Suprapubic skin (tissue), 4 donors: ENCODE results near the gene ZNF496. TPM values are rescaled to one million over a fixed set of nuclear protein-coding genes. Genes with fewer than 3 reads are reported as not detected.
"Not testable (repeated sequence)": the region's sequence is repeated elsewhere in the genome, so short reads cannot be mapped to it uniquely, and the experiment has no call there.

ENCODE experiments used
- DNase-seq, 2 donors: peaks; one replicate each; pipeline ENCODE4 v3.0.0-alpha.2; 2019; ENCODE audit warnings: low spot score in 2 of 2
- H3K27ac ChIP-seq: fragments of 200-600 bp; sonication (generic); one replicate; pipeline ENCODE4 v1.5.1; 2019
- H3K27me3 ChIP-seq: fragments of 200-600 bp; sonication (generic); one replicate; pipeline ENCODE4 v1.5.1; 2019
- H3K36me3 ChIP-seq: fragments of 200-600 bp; sonication (generic); one replicate; pipeline ENCODE4 v1.5.1; 2019
- H3K4me1 ChIP-seq: fragments of 200-600 bp; sonication (generic); one replicate; pipeline ENCODE4 v1.5.1; 2019
- H3K4me3 ChIP-seq: fragments of 200-600 bp; sonication (generic); one replicate; pipeline ENCODE4 v1.5.1; 2019; ENCODE audit warnings: mild to moderate bottlenecking
- H3K9me3 ChIP-seq: fragments of 200-600 bp; sonication (generic); one replicate; pipeline ENCODE4 v1.5.1; 2019
- EP300 ChIP-seq: sonication (generic); formaldehyde crosslinking; IDR thresholded peaks from one replicate; pipeline ENCODE4 v1.6.1; 2017; ENCODE audit warnings: antibody characterized with exemption
- POLR2A ChIP-seq, 2 donors: fragments of 450-650 bp; IDR thresholded peaks; one replicate each; pipeline ENCODE4 v1.6.1; 2017; ENCODE audit warnings: antibody characterized with exemption in 2 of 2, mild to moderate bottlenecking in 2 of 2, moderate library complexity in 2 of 2
- POLR2AphosphoS5 ChIP-seq, 3 donors: sonication (generic); formaldehyde crosslinking; IDR thresholded peaks; one replicate each; pipeline ENCODE4 v1.6.1; 2017; ENCODE audit warnings: antibody characterized with exemption in 3 of 3
- WGBS: methylation state at CpG from one replicate; pipeline ENCODE4 v1.1.5; 2018; 5-methylcytosine and 5-hydroxymethylcytosine counted together
- total RNA-seq, 4 donors: library from RNA; depleted of rRNA; stranded (reverse); fragments of >200 nt; gene quantifications; one replicate each; pipeline ENCODE4 v1.1.0, GENCODE V29; 2016
- TF ChIP-seq, protein P1 (sequence below), 2 donors: fragments of 200-600 bp in 1 of 2; fragments of 450-650 bp in 1 of 2; sonication (generic) in 1 of 2; IDR thresholded peaks; one replicate each; pipeline ENCODE4 v1.5.1; 2016 to 2019; ENCODE audit warnings: antibody characterized with exemption in 2 of 2, mild to moderate bottlenecking in 1 of 2, moderate library complexity in 1 of 2

The ZNF496 gene
- total RNA-seq, 4 donors from 2014 or later, result 17.5 to 45.7 (median 21.2) TPM

DNA sequence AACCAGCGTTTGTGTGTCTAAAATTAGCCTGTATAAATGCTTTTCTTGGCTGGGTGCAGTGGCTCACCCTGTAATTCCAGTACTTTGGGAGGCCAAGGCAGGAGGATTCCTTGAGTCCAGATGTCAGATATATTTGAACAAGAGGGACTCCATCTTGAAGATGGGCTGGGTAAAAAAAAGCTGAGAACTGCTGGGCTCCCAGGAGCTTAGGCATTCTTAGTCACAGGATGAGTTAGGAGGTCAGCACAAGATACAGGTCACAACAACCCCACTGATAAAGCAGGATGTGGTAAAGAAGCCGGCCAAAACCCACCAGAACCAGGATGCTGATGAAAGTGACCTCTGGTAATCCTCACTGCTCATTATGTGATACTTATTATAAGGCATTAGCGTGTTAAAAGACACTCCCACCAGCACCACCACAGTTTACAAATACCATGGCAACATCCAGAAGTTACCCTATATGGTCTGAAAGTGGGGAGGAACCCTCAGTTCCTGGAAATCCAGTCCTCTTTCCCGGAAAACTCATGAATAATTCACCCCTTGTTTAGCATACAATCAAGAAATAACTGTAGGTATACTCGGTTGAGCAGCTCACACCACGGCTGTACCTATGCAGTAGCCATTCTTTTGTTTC, 36.2 kb upstream of the ZNF496 start:
- no peak overlapping the region for H3K4me3 ChIP-seq
- H3K4me1 ChIP-seq, result peaks cover 5% of the 10 kb centered on the region
- H3K27me3 ChIP-seq, result no peaks in the 10 kb centered on the region
- no peak overlapping the region for H3K27ac ChIP-seq
- H3K36me3 ChIP-seq, result no peaks in the 10 kb centered on the region
- DNase-seq, result no peak
- WGBS, result 55% methylated on average over 6 of the region's 6 CpGs
- TF ChIP-seq EP300, result no peak
- TF ChIP-seq, protein P1, sequence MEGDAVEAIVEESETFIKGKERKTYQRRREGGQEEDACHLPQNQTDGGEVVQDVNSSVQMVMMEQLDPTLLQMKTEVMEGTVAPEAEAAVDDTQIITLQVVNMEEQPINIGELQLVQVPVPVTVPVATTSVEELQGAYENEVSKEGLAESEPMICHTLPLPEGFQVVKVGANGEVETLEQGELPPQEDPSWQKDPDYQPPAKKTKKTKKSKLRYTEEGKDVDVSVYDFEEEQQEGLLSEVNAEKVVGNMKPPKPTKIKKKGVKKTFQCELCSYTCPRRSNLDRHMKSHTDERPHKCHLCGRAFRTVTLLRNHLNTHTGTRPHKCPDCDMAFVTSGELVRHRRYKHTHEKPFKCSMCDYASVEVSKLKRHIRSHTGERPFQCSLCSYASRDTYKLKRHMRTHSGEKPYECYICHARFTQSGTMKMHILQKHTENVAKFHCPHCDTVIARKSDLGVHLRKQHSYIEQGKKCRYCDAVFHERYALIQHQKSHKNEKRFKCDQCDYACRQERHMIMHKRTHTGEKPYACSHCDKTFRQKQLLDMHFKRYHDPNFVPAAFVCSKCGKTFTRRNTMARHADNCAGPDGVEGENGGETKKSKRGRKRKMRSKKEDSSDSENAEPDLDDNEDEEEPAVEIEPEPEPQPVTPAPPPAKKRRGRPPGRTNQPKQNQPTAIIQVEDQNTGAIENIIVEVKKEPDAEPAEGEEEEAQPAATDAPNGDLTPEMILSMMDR (IDR thresholded peaks at IDR 0.05), result no peak
- TF ChIP-seq POLR2AphosphoS5 (IDR thresholded peaks at IDR 0.05), result no peak
- no peaks in the 10 kb centered on the region for H3K9me3 ChIP-seq

- WGBS, result 69% methylated on average over 4 of the region's 4 CpGs
- H3K9me3 ChIP-seq, result no peaks in the 10 kb centered on the region
- no peak overlapping the region for H3K27ac ChIP-seq
- no peaks in the 10 kb centered on the region for H3K27me3 ChIP-seq
- TF ChIP-seq POLR2A (IDR thresholded peaks at IDR 0.05) (no peak), EP300 (no peak), POLR2AphosphoS5 (IDR thresholded peaks at IDR 0.05) (no peak)
- TF ChIP-seq, protein P1 (IDR thresholded peaks at IDR 0.05), result no peak
- DNase-seq, result no peak
- H3K4me1 ChIP-seq, result no peaks in the 10 kb centered on the region
- no peak overlapping the region for H3K4me3 ChIP-seq
- no peaks in the 10 kb centered on the region for H3K36me3 ChIP-seq
These were observed 35.4 kb upstream of the ZNF496 start for GRCh38 chr1:247366926-247367645.

DNA sequence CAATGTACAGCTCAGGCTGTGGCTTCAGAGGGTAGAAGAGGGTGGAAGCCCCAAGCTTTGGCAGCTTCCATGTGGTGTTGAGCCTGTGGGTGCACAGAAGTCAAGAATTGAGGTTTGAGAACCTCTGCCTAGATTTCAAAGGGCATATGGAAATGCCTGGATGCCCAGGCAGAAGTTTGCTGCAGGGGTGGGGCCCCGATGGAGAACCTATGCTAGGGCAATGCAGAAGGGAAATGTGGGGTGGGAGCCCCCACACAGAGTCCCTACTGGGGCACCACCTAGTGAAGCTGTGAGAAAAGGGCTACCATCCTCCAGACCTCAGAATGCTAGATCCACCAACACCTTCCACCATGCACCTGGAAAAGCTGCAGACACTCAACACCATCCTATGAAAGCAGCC, 34.7 kb upstream of the ZNF496 start:
- not testable (repeated sequence) for H3K27ac ChIP-seq, H3K36me3 ChIP-seq, H3K4me3 ChIP-seq, H3K4me1 ChIP-seq, H3K27me3 ChIP-seq, DNase-seq, H3K9me3 ChIP-seq
- 100% methylated on average over 1 of the region's 1 CpG for WGBS

GRCh38 chr1:247365023-247365422, 33.4 kb upstream of the ZNF496 start:
- Histone ChIP-seq H3K4me3 (no peak overlapping the region), H3K36me3 (no peaks in the 10 kb centered on the region), H3K27me3 (no peaks in the 10 kb centered on the region), H3K4me1 (peaks cover 3% of the 10 kb centered on the region), H3K9me3 (no peaks in the 10 kb centered on the region), H3K27ac (no peak overlapping the region)
- no peak for DNase-seq
- 93% methylated on average over 7 of the region's 7 CpGs for WGBS
- TF ChIP-seq, protein P1 (IDR thresholded peaks at IDR 0.05), result no peak
- no peak for TF ChIP-seq EP300
- no peak for TF ChIP-seq POLR2A (IDR thresholded peaks at IDR 0.05)
- TF ChIP-seq POLR2AphosphoS5 (IDR thresholded peaks at IDR 0.05), result no peak

DNA sequence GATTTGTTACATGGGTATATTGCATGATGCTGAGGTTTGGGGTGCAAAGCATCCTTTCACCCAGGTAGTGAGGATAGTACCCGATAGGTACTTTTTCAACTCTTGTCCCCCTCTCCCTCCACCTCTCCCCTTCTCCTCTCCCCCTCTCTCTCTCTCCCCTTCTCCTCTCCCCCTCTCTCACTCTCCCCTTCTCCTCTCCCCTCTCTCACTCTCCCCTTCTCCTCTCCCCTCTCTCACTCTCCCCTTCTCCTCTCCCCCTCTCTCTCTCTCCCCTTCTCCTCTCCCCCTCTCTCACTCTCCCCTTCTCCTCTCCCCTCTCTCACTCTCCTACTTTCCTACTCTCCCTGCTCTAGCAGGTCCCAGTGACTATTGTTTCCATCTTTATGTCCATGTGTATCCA, 31.3 kb upstream of the ZNF496 start:
- H3K27ac ChIP-seq, H3K36me3 ChIP-seq, H3K9me3 ChIP-seq, H3K4me3 ChIP-seq, H3K27me3 ChIP-seq, DNase-seq, H3K4me1 ChIP-seq: not testable (repeated sequence)
- WGBS, result 95% methylated on average over 1 of the region's 1 CpG

GRCh38 chr1:247362153-247362552, 30.5 kb upstream of the ZNF496 start:
- WGBS, result 85% methylated on average over 5 of the region's 5 CpGs
- no peaks in the 10 kb centered on the region for H3K9me3 ChIP-seq

More at GRCh38 chr1:247362153-247362552, 30.5 kb upstream of the ZNF496 start:
- no peaks in the 10 kb centered on the region for H3K36me3 ChIP-seq
- TF ChIP-seq POLR2AphosphoS5 (IDR thresholded peaks at IDR 0.05) (no peak), EP300 (no peak), POLR2A (IDR thresholded peaks at IDR 0.05) (no peak)
- TF ChIP-seq, protein P1 (IDR thresholded peaks at IDR 0.05), result no peak
- DNase-seq, result no peak
- H3K4me1 ChIP-seq, result peaks cover 3% of the 10 kb centered on the region
- no peak overlapping the region for H3K27ac ChIP-seq
- H3K4me3 ChIP-seq, result no peak overlapping the region
- H3K27me3 ChIP-seq, result no peaks in the 10 kb centered on the region
